NCI-H1694 (cell line): ENCODE data around the gene FAM13A.

Experiments
- DNase-seq: peaks from one replicate; lab custom pipeline; 2025; lab: John Stamatoyannopoulos, UW

The FAM13A gene

DNA sequence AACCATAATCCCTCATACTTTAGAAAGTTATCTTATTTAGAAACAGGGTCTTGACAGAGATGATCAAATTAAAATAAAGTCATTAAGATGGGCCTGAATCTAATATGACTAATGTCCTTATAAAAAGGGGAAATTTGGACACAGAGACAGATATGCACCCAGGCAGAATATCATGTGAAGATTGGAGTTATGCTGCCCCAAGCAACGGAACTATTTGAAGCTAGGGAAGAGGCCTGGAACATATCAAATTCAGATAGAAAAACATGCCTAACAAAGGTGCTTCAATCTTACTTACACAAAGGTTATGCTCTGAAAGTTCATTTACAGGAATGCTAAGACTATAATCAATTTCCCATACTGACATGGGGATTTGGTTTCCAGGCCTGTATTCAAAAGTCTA lies 246.7 kb downstream of the FAM13A start:
- no peak for DNase-seq

DNA sequence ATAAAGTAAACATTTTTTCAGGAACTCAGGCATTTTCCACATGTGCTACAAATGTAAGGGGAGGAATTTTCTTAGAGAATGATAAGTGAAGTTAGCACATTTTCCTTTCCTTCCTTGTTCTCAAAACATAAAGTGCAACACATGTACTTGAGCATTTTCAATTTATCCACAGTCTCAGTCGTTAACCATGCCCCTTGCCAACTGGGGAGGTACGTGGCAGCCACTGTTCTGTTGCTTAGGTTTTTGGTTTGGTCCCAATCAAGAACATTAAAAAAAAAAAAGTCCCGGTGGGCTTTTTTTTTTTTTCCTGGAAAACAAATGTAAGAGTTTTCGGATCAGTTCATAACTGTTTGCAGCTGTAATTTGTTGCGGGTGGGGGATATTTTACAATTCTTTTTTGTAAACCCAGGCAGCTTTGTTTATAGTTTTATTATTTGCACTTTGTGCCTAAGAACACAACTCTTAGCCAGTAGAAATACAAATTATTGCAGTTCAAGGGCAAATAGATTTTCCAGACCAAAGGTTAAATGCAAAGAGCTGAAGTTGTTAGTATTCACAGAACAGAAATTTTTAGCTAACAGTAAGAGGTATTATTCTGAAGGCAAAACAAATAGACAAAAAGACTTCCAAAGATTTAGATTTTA lies 247.3 kb downstream of the FAM13A start:
- DNase-seq, result no peak

GRCh38 chr4:88809101-88809500 lies 247.9 kb downstream of the FAM13A start:
- DNase-seq, result no peak

DNA sequence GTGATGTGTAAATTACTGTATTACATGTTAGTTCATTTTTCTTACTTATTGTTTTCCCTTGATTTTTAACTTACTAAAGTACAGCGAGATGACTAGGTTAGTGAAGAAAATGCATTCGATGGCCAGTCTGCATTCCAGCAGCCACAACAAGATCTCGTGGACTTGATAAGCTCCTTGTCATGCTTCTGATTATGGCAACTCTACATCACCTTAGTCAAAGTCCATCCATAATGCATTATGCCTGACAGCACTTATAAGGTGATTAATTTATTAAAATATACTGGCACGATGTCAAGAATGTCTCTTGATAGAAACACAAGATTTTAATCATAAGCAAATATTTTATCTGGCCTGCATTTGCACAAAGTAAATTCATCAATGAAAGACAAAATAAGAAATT lies 249.5 kb downstream of the FAM13A start:
- DNase-seq, result no peak

DNA sequence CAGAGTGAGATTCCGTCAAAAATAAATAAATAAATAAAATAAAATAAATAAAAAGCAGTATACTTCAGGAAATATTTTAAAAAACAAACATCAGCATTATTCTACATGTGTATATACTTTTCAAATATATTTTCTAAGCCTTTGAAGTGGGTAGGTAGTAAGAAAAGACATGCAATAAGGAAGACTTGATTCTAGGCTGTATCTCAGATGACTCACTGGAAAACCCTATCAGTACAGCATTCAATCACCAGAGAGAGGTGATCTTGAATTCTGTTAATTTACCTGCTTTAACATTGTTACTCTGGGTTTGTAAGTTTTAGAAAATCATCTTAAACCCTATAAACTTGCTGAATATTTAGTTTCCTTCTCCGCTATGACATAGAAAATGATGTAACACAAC lies 252.8 kb downstream of the FAM13A start:
- no peak for DNase-seq

GRCh38 chr4:88803600-88804096 lies 253.3 kb downstream of the FAM13A start:
- DNase-seq, result no peak

DNA sequence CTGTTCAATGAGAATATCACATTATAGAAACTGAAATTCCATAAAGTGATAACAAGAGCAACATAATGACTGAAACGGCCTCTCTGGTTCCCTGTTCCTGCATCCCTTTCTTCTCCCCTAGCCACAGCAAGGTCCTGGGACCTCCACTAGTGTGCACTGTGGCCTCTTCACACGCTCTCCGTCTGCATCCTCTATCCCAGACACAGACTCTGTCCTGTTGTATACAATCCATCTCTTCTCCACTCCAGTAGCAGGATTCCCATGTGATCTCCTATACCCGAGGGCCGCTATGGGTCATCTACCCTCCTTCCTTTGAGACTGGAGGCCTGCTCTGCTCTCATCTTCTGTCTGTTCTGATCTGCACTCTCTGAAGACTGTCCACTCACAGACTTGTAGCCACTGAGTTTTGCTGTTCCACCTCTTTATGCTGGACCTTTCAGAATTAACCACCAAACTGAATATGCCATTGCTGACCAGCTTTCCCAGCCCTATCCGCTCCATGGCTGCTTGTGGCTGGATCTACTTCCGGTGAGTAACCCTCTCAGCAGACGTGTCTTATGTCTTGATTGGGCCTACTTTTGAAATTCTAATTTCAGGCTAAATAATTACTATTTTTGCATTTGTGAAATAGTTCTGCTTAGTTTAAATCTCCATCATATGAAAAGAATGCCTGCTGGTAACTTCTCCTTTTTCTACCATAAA lies 254.2 kb downstream of the FAM13A start:
- no peak for DNase-seq

GRCh38 chr4:88802138-88802537 lies 254.8 kb downstream of the FAM13A start:
- DNase-seq, result no peak

DNA sequence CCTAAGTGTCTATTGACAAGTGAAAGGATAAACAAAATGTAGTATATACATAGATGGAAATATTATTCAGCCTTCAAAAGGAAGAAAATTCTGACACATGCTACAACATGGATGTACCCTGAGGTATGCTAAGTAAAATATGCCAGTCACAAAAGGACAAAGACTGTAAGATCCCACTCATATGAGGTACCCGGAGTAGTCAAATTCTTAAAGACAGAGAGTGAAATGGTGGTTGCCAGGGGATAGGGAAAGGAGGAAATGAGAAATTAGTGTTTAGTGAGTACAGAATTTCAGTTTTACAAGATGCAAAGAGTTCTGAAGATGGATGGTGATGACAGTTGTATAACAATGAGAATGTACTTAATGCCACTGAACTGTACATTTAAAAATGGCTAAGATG lies 257.1 kb downstream of the FAM13A start:
- DNase-seq, result no peak

DNA sequence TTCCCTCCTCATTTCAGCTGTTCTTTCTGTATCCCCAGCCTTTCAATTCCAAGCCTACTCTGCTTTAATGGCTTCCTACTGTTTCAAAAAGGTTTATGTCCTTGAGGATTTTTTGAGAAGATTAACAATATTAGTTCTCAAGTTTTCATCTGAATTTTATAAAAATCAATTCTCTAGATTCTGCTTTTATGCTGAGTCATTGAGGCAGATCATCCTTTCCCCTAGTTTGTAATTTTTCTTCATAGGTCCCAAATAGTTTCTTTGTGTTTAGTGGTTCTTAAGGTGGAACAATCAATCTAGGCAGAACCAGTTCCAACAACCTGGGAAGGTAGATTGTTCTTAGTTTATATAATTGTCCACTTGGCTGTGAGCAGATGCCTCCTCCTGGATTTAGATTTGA lies 259.3 kb downstream of the FAM13A start:
- no peak for DNase-seq

- no peak for DNase-seq
These were observed 260.4 kb downstream of the FAM13A start for GRCh38 chr4:88796545-88796944.

DNA sequence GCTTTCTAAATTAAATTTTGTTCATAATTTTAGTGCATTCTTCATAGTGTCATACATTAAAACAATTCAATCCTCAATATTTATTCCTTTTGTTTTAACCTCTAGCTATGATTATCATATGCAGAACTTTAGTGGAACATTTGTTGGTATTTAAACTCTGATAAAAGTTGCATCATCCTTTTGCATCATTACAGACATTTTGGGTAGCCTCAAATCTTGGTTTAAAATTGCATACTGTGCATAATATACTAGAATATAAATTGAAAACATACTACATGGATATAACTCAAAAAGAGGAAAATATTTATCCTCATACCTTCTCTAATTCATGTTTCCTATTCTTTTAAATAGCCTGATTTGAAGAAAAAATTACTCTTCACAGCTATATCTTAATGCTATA lies 262.0 kb downstream of the FAM13A start:
- DNase-seq, result no peak

- no peak for DNase-seq
These were observed 262.8 kb downstream of the FAM13A start for GRCh38 chr4:88794087-88794690.

GRCh38 chr4:88793475-88793874 lies 263.5 kb downstream of the FAM13A start:
- no peak for DNase-seq

DNA sequence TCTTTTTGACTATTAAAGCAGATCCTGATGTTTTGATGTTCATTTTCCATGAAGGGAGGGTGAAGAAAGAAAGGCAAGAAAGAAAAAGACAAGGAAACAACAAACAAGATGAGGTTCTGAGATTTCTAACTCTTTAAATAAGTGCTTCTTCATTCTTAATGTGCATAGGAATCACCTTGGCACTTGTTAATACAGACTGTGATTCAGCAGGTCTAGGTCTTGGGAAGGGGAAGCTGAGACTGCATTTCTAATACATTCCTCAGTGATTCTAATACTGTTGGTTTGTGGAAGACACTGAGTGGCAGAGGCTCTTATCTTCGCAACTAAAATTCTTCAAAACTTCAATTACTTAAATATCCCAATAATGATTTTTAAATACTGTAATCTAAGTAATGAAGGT lies 264.2 kb downstream of the FAM13A start:
- no peak for DNase-seq

GRCh38 chr4:88792268-88792781 lies 264.7 kb downstream of the FAM13A start:
- DNase-seq, result no peak

DNA sequence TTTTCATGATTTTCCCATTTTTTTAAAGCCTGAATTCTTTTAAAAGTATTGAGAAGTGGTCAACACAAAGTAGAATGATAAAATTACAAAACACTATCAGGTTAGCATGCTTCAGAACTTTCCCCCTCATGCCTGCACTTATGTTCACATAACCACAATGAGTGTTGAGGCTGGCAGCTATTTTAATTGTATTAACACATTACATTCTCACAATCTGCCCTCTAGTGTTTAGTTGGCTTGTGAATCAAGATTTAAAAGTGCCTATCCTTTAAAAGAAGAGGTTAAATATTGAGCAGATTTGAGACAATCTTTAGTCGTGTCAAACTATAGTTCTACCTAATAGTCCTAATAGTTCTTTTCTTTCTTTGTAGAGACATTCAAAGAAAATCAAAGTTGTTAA lies 265.7 kb downstream of the FAM13A start:
- no peak for DNase-seq

GRCh38 chr4:88788895-88789294 lies 268.1 kb downstream of the FAM13A start:
- no peak for DNase-seq

- no peak for DNase-seq
These were observed 268.6 kb downstream of the FAM13A start for GRCh38 chr4:88788424-88788823.

DNA sequence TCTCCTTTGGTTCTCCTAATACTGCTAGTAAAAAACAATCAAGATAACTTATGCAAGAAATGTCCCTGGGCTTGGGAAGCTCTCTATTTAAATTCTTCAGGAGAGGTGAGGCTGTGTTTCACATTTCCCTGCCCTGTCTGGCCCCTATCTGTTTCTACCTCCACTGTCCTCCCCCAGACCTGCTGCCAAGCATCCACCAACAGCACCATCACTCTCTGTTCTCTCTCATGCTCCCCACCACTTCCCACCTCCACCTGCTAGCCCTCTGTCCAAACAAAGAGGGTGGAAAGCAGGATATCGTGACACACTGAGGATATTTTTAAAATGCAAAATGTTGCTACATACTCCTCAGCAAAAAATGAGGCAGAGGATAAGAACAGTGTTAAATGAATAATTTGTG lies 271.0 kb downstream of the FAM13A start:
- DNase-seq, result no peak

DNA sequence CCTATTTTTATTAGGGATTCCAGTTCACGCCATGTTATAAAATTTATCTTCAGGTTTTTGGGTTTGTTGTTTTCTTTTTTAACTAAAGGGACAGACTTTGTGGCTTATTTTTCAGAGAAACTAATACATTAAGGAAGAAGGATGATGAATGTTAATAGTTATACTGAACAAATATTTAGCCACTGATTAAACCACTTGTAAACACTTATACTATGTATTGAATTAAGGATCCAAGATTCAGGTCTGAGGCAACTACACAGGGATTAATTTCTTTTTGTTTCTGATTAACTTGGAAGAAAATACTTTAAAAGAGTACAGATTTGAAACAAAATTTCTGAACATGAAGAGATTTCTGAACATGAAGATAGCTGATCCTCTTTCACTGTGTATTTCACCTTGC lies 276.6 kb downstream of the FAM13A start:
- no peak for DNase-seq

DNA sequence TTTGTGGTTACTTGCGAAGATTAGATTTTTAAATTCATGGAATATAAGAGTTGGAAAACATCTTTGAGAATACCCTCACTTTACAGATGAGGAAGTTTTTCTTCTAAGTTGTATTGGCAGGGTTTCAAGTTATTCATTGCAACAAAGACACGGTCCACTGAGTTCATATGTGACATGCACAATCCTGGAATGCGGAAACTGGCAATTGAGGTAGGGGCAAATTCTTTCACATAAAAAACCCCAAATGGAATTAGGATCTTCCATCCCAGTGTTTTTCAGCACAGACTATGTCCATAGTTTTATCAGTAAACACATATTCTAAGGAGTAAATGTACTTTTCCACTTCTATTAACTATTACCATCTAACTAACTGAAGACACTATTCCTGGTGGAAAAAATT lies 277.6 kb downstream of the FAM13A start:
- DNase-seq, result no peak

DNA sequence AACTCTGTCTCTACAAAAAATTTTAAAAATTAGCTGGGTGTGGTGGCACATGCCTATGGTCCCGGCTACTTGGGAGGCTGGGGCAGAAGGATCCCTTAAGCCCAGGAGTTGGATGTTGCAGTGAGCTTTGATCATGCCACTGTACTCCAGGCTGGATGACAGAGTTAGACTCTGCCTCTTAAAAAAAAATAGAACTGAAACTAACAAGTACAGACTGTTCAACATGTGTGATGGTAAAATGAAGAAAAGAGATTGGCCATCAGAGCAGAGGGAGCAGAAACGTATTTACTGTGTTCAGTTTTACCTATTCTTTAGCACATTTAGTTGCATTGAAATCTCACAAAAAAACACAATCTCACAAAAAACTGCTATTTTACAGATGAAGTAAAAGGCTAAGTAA lies 281.5 kb downstream of the FAM13A start:
- no peak for DNase-seq
